Measurements from ENCODE around the gene SORBS2.

The SORBS2 gene

GRCh38 chr4:185825737-185826136, 13.7 kb upstream of the SORBS2 start:
- no peak overlapping the region for H3K4me3 ChIP-seq (ENCODE audit: low read depth, low read length)
- TF ChIP-seq MYC (IDR thresholded peaks at IDR 0.05; ENCODE audit: low read depth, low read length) (no peak), MAX (IDR thresholded peaks at IDR 0.05; ENCODE audit: low read depth, low read length) (no peak), CTCF (IDR thresholded peaks at IDR 0.05; ENCODE audit: low read depth, low read length) (no peak), POLR2A (IDR thresholded peaks at IDR 0.05; ENCODE audit: extremely low read depth, insufficient read length) (no peak)
- no peak for DNase-seq (ENCODE audit: low read depth)

GRCh38 chr4:185822791-185823190, 10.8 kb upstream of the SORBS2 start:
- no peak for TF ChIP-seq MYC (IDR thresholded peaks at IDR 0.05; ENCODE audit: low read depth, low read length)
- no peak for TF ChIP-seq POLR2A (IDR thresholded peaks at IDR 0.05; ENCODE audit: extremely low read depth, insufficient read length)
- TF ChIP-seq CTCF (IDR thresholded peaks at IDR 0.05; ENCODE audit: low read depth, low read length), result no peak
- TF ChIP-seq MAX (IDR thresholded peaks at IDR 0.05; ENCODE audit: low read depth, low read length), result no peak
- no peak overlapping the region for H3K4me3 ChIP-seq (ENCODE audit: low read depth, low read length)
- no peak for DNase-seq (ENCODE audit: low read depth)

- TF ChIP-seq CTCF (IDR thresholded peaks at IDR 0.05; ENCODE audit: low read depth, low read length) (no peak), MYC (IDR thresholded peaks at IDR 0.05; ENCODE audit: low read depth, low read length) (no peak), MAX (IDR thresholded peaks at IDR 0.05; ENCODE audit: low read depth, low read length) (no peak), POLR2A (IDR thresholded peaks at IDR 0.05; ENCODE audit: extremely low read depth, insufficient read length) (no peak)
- H3K4me3 ChIP-seq (ENCODE audit: low read depth, low read length), result no peak overlapping the region
- no peak for DNase-seq (ENCODE audit: low read depth)
Measured at GRCh38 chr4:185821029-185821419, 9.0 kb upstream of the SORBS2 start.

GRCh38 chr4:185820146-185821028, 8.4 kb upstream of the SORBS2 start:
- DNase-seq (ENCODE audit: low read depth), result no peak
- no peak for TF ChIP-seq POLR2A (IDR thresholded peaks at IDR 0.05; ENCODE audit: extremely low read depth, insufficient read length)
- no peak for TF ChIP-seq MAX (IDR thresholded peaks at IDR 0.05; ENCODE audit: low read depth, low read length)
- no peak for TF ChIP-seq MYC (IDR thresholded peaks at IDR 0.05; ENCODE audit: low read depth, low read length)
- TF ChIP-seq CTCF (IDR thresholded peaks at IDR 0.05; ENCODE audit: low read depth, low read length), result no peak

GRCh38 chr4:185819144-185819543, 7.2 kb upstream of the SORBS2 start:
- TF ChIP-seq POLR2A (IDR thresholded peaks at IDR 0.05; ENCODE audit: extremely low read depth, insufficient read length) (no peak), CTCF (IDR thresholded peaks at IDR 0.05; ENCODE audit: low read depth, low read length) (no peak), MYC (IDR thresholded peaks at IDR 0.05; ENCODE audit: low read depth, low read length) (no peak), MAX (IDR thresholded peaks at IDR 0.05; ENCODE audit: low read depth, low read length) (no peak)
- no peak for DNase-seq (ENCODE audit: low read depth)
- no peak overlapping the region for H3K4me3 ChIP-seq (ENCODE audit: low read depth, low read length)

More at GRCh38 chr4:185820146-185821028, 8.4 kb upstream of the SORBS2 start:
- no peak overlapping the region for H3K4me3 ChIP-seq (ENCODE audit: low read depth, low read length)

Data from NB4 (cell line).